ENCODE data around the gene SLC6A6. TPM values are rescaled to one million over a fixed set of nuclear protein-coding genes. Genes with fewer than 3 reads are reported as not detected.

Gene SLC6A6
- total and polyA plus RNA-seq, 7 donors = 10.3 to 104 (median 36.2) TPM

- 19 to 47% (median 39%) methylated on average over 14 of the region's 14 CpGs for WGBS, 3 donors
- no peak overlapping the region for H3K4me3 ChIP-seq
- DNase-seq (peak; percentile 76 to 89), ATAC-seq (peak; percentile 80 to 87 (median 82))
- peaks cover 69% of the 10 kb centered on the region for H3K4me1 ChIP-seq
- peaks cover 0 to 10% of the 10 kb centered on the region in 2 donors for H3K36me3 ChIP-seq (ENCODE audit: insufficient read depth in 1 of 2, low read depth in 1 of 2)
- intact Hi-C loops (cut with DNase I) = loop anchor here in 1 of 2 donors (2.0 kb wide), 1 partner anchor 14 kb away; no protein-coding TSS in a partner anchor
- peak overlapping the region; percentile 94 for H3K27ac ChIP-seq
- no peak for TF ChIP-seq CTCF (IDR thresholded peaks at IDR 0.05)
- H3K27me3 ChIP-seq (ENCODE audit: insufficient read depth in 3 of 3, low read length in 2 of 3) = no peaks in the 10 kb centered on the region
- H3K9me3 ChIP-seq = no peaks in the 10 kb centered on the region
Observed at GRCh38 chr3:14524311-14524711, 121.9 kb downstream of the SLC6A6 start.

- intact Hi-C loops (cut with DNase I) = loop anchor here in 1 of 2 donors (2.0 kb wide), 1 partner anchor 14 kb away; no protein-coding TSS in a partner anchor
- ATAC-seq (no peak), DNase-seq (peak in 1 of 2 donors; percentile 40)
- Histone ChIP-seq H3K27me3 (ENCODE audit: insufficient read depth in 3 of 3, low read length in 2 of 3) (no peaks in the 10 kb centered on the region), H3K9me3 (no peaks in the 10 kb centered on the region), H3K4me3 (peak overlapping the region; percentile 35), H3K27ac (peak overlapping the region; percentile 94), H3K4me1 (peaks cover 69% of the 10 kb centered on the region), H3K36me3 (ENCODE audit: insufficient read depth in 1 of 2, low read depth in 1 of 2) (peaks cover 0 to 3% of the 10 kb centered on the region in 2 donors)
- WGBS, 3 donors = 80 to 86% (median 86%) methylated on average over 9 of the region's 9 CpGs
- no peak for TF ChIP-seq CTCF (IDR thresholded peaks at IDR 0.05)
Observed at GRCh38 chr3:14524920-14525660, 122.7 kb downstream of the SLC6A6 start.

- Histone ChIP-seq H3K4me1 (peaks cover 72% of the 10 kb centered on the region), H3K27ac (peak overlapping the region; percentile 94), H3K9me3 (no peaks in the 10 kb centered on the region), H3K36me3 (ENCODE audit: insufficient read depth in 1 of 2, low read depth in 1 of 2) (no peaks in the 10 kb centered on the region), H3K27me3 (ENCODE audit: insufficient read depth in 3 of 3, low read length in 2 of 3) (no peaks in the 10 kb centered on the region), H3K4me3 (peak overlapping the region; percentile 35)
- WGBS, 3 donors = 18 to 38% (median 29%) methylated on average over 17 of the region's 17 CpGs
- no peak for TF ChIP-seq CTCF (IDR thresholded peaks at IDR 0.05)
- DNase-seq = peak in 1 of 2 donors; percentile 60
- ATAC-seq = peak; percentile 25 to 55 (median 28)
- intact Hi-C loops (cut with DNase I) = loop anchor here in 1 of 2 donors (2.0 kb wide), 1 partner anchor 13 kb away; no protein-coding TSS in a partner anchor
Observed at GRCh38 chr3:14525685-14526631, 123.6 kb downstream of the SLC6A6 start.

GRCh38 chr3:14528081-14528480 lies 125.7 kb downstream of the SLC6A6 start:
- DNase-seq = no peak
- 67 to 80% (median 75%) methylated on average over 3 of the region's 3 CpGs for WGBS, 3 donors
- Histone ChIP-seq H3K4me1 (peaks cover 62% of the 10 kb centered on the region), H3K4me3 (no peak overlapping the region), H3K27me3 (ENCODE audit: insufficient read depth in 3 of 3, low read length in 2 of 3) (no peaks in the 10 kb centered on the region), H3K9me3 (no peaks in the 10 kb centered on the region), H3K27ac (peak overlapping the region; percentile 94), H3K36me3 (ENCODE audit: insufficient read depth in 1 of 2, low read depth in 1 of 2) (no peaks in the 10 kb centered on the region)
- ATAC-seq = no peak
- intact Hi-C loops (cut with DNase I) = no loop called here
- no peak for TF ChIP-seq CTCF (IDR thresholded peaks at IDR 0.05)
